Lung microvascular endothelial cell (primary cell): ENCODE results near the gene NOS3. TPM values are rescaled to one million over a fixed set of nuclear protein-coding genes. Genes with fewer than 3 reads are reported as not detected.

ENCODE experiments used
- DNase-seq, 2 donors: peaks; one replicate each; pipeline versions ENCODE4 v3.0.0 to v3.0.0-alpha.2; 2010; ENCODE audit warnings: low read depth in 2 of 2
- total RNA-seq: library from RNA; depleted of rRNA; stranded (reverse); fragments of >200 nt; gene quantifications from 2 replicates; pipeline ENCODE4 v1.2.1, GENCODE V29; 2014

NOS3 gene
- 25.0 and 30.5 TPM in 2 replicates for total RNA-seq

DNA sequence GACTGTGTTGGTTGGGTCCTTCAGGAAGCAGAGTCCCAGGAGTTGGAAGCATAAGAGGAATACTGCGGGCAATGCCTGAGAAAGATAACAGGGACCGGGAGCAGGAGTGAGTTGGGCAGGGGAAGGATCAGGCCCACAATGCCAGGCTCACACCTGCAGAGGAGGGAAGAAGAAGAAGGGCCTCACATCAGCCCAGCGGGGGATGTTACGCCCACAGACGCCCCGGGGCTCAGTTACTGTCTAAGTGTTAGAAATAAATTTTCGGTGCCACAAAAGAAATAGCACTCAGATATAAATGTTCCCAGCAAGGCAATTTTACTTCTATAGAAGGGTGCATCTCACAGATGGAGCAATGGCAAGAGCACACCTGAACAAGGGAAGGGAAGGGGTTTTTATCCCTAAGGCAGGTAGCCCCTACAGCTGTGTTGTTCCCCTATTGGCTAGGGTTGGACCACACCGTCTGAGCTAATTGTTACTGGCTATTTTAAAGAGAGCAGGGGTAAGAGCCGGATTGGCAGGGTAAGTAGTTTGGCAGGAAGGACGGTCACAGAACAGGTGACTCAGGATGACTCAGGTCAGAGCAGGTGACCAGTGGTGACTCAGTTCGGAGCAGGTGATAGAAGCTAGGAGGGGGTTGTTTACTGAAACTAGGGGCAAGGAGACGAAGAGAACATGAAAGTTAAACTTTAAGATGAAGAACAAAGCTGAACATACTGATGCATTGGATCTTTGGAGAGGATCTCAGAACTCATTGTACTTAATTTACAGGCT lies at the start of gene NOS3:
TSS of gene NOS3 (plus strand) at position 602 of the 771 bp plus-strand sequence. CDS start 2,787 bp downstream, outside the sequence.
- DNase-seq = no peak

DNA sequence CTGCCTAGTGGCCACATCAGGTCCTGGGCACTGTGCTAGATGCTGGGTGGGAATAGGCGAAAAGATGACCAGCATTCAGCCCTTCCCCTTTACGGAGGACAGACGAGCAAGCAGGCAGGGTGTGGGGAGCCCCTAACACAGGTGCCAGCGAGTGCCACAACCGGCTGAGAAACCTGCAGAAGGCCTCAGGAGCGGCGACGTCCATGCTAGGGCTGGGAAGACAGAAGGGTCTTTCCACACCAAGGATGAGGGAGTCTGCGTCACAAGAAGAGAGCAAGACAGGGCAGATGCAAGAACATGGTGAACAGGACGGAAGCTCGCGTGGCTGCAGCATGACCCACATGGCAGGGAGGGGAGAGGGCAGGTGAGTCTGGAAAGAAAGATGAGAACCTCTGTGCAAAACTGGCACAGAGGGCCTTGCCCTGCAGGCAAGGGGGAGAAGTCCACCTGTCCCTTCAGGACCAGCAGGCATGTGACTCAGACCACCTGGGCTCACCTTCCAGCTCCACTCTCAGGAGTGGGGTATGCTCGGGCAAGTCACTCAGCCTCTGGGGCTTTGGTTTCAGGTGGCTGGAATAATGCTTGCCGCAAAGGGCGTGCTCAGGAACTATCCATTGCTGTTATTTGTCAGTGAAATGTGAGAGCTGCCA lies 49.3 kb upstream of the NOS3 start:
- no peak for DNase-seq

DNA sequence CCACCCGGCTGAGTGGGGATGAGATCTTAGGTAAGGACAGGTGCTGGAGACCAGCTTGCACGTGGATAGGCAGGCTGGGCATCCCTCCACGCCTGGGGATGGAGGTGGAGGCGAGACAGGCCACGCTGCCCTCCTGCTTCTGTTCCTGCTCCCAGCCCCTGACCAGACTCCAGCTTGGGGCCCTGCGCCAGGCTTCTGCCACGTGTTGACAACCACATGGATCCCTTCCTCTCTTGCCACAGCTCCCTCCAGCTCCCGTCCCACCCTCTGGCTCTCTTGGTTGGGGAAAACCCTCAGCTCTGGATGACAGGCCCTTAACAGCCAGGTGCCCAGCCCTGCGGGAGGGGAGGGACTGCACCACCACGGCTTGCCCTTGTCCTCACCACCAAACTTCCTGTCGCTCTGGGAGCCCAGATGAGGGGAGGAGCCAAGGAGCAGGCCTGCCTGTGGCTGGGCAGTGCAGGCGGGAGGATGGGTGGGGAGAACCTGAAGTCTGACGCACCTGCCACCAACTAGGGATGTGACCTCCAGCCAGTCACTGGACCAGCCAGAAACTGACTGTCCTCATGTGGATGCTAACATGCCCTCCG lies 48.7 kb upstream of the NOS3 start:
- no peak for DNase-seq

DNA sequence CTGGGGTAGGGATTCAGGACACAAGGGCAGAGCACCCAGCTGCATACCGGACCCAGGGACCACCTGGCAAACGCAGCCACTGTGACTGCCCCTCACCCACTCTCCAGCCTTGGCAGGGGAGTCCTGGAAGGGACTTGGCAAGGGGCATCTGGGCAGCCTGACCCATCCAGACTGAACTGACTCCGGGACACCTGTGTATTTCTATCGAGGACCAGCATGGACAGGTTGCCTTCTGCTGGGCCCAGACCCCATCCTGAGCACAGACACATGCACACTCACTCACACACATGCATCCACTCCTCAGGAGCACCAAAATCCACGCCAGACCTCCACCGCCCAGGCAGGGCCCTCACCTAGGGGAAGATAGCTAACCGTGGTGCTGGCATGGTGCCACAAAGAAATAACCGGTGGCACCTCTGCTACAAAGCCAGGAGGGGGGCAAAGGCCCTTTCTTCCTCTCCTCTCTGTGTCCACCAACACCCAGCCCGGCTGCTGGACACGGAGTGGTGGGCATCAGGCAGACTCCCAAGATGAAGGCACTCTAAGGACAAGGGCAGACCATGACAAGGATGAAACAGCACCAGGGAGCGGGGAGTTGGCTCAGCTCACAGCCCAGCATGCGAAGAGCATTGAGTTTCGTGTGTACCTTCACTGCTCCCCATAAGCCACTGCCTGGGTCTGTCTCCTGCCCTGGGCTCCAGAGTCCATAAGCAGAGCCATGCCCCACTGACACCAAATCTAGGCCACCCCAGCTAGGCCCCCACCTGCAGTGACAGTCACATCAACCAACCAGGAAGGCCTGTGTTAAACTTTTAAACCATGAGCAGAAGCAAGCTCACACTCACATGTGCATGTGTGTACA lies 48.0 kb upstream of the NOS3 start:
- DNase-seq = no peak

DNA sequence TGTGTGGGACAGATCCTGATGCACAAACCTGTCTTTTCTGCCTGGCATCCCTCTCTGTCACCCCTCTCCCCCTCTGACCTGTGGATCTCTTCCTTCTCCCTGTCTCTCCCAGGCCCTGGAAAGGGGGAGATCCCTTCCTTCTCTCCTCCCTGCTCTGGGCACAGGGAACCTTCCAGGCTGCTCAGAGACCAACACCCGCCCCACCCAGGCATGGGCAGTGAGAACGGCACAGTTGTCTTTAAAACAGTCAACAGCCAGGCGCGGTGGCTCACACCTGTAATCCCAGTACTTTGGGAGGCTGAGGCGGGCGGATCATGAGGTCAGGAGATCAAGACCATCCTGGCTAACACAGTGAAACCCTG lies 47.4 kb upstream of the NOS3 start:
- DNase-seq = no peak

DNA sequence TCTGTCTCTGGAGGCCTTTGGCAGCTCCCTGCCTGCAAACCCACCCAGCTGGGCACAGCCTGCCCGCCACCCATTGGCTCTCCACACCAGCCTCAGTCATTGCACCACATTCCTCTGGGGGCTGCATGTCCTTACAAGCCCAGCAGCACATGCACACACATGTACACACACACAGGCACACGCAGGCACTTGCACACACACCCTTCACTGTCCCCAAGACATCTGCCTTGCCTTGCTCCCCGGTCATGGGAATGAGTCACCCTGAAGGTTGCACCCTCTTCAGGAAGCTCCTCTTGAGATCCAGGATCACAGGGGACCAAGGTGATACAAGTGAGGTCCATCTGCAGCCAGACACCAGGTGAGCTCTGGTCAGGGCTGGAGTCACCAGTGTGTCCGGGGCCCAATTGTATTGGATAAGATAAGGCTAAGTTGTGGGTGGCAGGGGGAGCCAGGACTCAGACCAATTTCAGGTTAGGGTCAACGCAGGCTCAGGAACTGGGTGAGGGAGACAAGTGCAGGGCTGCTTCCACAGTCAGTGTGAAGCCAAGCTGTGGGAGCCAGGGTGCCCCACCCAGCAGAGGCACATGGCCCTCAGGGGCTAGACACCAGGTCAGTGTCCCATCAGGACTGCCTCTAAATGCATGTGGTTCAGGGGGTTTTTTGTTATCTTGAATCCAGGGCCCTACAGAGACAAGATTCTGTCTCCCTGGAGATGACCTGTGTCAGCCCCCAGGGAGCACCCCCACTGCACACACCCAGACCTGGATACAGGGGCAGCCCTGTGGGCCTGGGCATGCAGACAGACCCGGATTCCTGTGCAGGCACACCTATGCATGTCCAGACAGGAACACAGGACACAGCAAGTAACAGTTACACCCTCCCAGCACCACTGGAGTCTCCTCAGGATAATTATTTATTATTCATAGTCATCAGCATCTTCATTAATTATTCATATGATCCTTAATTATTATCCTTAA lies 46.5 kb upstream of the NOS3 start:
- no peak for DNase-seq

DNA sequence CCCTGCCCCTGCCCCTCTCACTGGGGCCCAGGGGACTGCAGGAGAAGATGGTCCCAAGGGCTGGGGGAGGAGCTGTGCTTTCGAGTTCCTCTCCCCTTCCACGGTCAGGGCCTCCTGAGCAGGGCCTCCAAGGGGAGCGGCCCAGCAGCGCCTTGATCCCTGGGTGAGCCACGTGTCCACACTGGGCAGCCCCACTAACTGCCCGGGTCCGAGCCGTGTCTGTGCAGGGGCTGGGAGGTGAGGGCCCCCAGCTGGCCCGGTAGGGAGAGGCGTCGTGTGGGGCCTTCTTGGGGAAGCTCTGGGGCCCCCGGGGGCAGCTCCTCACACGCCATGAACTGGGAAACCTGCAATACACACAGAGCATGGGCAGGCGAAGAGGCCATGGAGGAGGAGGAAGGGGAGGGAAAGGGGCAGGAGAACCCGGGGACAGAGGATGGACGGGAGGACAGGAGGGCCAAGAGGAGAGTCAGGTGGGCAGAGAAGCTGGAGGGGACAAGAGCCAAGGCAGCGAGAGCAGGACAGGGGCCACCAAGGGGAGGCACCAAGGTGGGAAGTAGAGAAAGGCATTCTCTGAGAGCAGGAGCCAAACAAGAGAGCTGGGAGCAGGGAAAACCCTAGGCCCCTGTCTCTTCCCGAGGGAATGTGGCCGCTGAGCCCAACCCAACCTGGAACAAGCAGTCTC lies 45.5 kb upstream of the NOS3 start:
- no peak for DNase-seq

DNA sequence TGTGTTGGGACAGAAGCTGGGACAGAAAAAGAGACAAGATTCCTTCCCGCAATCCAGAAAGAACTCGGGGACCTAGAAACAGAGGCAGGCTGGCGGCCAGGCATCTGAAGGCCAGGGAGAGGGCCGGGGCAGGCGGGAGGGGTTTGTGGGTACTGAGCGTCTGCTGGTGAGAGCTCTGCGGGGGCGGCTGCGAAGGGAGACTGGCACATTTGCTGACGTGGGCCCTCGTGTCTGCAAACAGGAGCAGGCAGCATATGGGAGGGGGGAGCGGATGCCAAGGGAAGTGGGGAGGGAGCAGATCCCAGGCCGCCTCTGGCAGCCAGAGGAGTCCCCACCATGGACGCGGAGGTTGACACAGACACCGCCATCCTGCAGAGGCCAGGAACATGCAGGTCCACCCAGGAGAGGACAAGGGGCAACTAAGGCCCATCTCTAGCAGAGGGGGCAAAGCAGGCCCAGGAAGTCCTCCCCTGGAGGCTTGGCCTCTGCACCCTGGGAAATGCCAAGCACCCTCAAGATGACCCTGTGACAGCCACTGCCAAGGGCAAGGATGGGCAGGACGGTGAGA lies 44.9 kb upstream of the NOS3 start:
- no peak for DNase-seq

DNA sequence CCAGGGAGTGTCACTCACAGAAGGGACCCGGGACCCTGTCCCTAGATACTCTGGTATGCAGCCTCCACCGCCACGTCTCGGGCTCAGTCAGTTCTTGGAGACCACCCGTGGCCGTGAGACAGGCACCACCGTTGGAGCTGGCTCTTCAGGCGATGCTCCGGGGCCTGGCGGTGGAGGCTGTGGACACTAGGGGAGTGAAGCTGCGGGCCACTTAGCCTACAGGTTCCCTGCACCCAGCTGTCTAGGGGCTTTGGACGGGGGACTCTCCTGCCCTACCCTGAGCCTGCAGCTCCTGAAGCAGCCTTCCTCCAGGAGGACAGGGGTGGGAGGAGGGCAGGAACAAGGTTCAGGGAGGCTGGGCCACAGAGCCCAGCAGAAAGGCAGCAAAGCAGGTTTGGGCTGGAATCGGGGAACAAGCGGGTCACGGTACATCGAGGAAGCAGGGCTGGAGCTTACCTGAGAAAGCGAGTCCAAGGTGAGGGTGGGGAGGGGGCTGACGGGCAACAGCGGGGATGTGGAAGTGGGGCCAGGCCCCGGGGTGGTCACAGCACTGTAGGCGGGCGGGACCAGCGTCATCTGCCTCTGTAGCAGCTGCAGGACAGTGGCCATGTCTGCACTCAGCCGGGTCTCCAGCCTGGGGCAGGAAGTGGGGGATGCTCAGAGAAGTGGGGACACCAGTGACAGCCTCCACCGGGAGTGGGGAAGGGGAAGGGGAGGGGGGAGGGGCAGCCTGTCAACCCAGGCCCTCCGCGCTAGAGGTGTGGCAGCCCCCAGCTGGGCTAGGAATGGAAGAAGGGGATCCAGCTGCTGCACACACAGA lies 44.2 kb upstream of the NOS3 start:
- no peak for DNase-seq

DNA sequence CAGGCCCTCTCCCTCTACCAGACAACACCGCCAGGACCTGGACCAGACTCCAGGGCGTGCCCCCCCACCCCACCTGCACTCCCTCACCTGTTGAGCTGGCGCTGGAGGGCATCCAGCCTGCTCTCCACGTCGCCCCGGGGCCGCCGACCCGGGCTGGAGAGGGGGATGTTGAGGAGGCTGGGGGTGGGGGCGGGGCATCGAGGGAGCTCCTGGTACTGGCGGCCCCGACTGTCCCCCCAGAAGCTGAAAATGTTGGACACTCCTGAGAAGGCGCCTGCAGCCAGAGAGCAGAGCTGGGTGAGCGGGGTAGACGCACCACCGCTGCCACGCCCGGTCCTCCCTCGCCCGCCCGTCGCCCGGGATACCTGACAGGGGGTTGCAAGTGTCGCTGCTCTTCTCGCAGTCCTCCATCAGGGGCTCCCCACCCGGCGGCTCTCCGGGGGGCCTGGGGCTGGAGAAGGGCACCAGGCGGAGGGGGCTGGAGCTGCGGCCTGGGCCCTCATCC lies 43.5 kb upstream of the NOS3 start:
- DNase-seq = no peak

DNA sequence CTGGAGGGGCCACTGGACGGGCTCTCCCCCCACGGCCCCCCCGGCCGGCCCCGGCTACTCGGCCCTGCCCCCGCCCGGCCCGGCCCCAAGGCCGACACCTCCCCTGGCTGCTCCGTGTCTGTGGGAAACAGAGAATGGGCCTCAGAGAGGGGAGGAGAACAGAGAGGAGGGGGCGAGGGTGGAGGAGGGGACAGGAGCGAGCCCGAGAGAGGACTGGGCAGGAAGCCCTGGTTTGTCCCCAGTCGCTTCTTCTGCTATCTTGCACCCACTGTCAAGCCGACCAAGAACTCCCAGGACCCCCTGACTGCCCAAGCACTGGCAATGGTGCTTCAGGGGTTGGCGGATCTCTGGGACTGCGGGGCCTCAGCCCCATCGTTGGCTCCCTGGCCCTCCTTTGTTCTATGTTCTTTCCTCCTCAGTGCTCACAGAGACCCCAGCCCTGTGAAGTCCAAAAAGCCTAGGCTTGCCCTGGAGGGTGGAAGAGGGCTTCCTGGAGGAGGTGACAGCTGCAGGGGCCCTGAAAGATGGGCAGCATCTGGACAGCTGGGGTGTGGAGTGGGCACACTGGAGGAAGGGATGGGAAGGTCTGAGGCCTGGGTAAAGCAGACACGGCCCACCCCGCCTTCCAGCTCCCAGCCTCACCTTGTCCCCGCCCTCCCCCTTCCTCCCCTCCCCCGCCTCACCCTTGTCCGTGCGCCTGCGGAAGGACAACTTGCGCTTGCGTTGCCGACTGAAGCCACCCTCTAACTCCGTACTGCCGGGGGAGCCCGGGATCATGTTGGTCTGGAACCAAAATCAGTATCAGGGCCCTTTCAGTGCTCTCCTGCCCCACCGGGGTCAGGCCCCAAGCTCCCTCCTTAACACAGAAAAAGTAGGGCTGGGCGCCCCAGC lies 42.8 kb upstream of the NOS3 start:
- DNase-seq = no peak

DNA sequence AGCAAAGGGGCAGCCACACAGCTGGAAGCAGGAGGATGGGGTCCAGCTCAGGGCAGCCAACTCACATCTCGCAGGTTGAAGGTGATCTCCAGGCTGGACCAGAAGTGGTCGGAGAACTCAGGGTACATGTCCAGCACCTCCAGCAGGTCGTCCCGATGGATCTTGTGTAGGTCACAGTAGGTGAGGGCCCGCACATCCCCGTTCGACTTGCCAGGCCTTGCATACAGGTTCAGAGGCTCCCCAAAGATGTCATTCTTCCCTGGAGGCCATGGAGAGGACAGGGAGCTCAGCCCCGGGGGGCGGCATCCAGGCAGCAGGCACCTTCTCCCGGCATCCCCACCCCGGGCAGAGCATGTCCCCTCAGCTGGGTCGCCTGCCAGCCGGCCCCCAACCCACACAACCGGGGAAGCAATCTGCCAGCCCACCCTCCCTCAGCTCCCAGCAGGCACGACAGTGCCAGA lies 42.0 kb upstream of the NOS3 start:
- no peak for DNase-seq

DNA sequence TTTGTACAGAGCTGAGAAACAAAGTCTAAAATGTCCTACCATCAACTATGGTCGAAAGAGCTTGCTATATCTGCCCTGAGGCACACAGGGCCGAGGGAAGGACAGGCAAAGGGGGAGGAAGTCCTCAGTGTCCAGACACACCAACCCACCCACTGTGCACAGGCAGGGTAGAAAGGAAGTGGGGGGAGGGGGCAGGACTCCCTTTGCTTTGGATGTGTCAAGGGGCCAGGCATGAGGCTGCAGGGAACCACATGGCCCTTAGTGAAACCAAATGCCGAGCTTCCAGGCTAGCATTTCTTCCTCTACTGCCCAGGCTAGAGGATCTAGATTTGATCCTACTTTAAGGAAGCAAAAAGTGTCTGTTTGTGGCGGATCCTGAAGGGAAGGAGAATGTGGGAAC lies 41.3 kb upstream of the NOS3 start:
- no peak for DNase-seq

DNA sequence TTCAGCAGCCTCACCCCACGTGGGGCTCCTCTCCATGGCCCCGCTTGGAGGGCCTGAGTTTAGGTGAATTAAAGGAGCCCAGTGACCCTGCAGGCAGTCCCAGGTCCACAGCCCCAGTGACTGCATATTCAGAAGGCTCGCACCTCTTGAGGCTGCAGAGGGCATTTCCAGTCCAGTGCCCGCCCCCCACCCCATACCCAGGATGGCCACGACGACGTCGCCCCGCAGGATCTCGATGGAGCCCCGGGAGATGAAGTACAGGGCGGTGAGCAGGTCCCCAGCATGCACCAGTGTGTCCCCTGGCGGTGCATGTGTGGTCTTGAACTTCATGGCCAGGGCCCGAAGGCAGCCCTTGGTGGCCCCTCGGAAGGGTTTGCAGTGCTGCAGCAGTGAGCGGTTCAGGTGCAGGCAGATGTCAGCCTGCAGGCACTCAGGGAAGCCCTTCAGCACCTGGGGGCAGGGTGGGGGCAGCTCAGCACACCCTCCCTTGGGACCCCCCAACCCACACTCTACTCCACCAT lies 40.8 kb upstream of the NOS3 start:
- no peak for DNase-seq

DNA sequence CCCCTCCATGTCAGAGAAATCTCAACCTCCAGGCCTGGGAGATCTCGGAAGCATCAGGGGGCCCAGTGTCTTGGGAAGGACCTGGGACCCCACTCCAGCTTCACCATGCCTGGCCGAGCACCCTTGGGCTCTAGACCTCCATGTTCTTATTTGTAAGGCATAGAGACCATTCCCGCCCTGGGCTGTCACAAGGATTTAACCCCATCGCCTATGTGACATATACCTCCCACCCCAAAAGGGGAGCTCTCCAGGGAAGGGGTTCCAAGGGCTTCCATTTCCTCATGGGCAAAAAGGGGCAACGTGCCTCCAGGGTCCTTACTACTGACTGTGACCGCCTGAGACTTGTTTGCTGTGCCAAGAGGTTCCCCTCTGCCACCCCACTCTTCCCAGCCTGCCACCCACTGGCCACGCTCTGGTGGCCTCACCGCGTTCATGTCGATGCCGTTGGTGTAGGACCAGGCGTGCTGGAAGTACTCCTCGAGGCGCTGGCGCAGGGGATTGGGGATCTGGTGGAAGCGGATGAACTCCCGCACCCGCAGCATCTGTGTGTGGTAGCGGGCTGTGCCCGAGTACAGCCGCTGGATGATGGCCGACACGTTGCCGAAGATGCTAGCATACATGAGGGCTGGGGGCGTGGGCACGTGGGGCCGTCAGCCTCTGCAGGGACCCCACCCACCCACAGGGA lies 40.2 kb upstream of the NOS3 start:
- no peak for DNase-seq

DNA sequence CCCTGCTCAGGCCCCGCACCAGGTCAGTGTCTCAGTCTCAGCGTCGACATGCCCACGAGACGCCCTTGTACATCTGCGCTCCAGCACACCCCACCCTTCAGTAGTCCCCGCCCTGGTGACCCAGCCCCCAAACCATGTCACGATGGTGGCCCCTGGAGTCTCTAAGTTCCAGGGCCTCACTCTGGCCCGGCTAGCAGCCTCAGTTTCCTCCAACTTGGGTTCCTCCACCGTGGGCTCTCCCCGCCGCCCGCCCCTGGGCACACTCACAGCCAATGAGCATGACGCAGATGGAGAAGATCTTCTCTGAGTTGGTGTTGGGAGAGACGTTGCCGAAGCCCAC lies 39.7 kb upstream of the NOS3 start:
- no peak for DNase-seq

DNA sequence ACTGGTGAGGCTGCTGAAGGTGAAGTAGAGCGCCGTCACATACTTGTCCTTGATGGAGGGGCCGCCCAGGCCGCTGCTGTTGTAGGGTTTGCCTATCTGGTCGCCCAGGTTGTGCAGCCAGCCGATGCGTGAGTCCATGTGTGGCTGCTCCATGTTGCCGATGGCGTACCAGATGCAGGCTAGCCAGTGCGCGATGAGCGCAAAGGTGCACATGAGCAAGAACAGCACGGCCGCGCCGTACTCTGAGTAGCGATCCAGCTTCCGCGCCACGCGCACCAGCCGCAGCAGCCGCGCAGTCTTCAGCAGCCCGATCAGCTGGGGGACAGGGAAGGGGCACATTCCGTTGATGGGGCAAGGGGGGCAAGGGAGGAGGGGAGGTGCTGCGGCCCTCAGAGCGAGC lies 39.3 kb upstream of the NOS3 start:
- no peak for DNase-seq
